HG02623 (cell line): ENCODE results near the gene AGO1.
"Not testable (repeated sequence)": the region's sequence is repeated elsewhere in the genome, so short reads cannot be mapped to it uniquely, and the experiment has no call there.

Experiments used
- ATAC-seq: cut with Tn5 transposase; IDR thresholded peaks from one replicate; pipeline ENCODE4 v1.9.1; 2021; ENCODE audit warnings: moderate library complexity; ENCODE audit not compliant: unreplicated experiment

AGO1 gene

DNA sequence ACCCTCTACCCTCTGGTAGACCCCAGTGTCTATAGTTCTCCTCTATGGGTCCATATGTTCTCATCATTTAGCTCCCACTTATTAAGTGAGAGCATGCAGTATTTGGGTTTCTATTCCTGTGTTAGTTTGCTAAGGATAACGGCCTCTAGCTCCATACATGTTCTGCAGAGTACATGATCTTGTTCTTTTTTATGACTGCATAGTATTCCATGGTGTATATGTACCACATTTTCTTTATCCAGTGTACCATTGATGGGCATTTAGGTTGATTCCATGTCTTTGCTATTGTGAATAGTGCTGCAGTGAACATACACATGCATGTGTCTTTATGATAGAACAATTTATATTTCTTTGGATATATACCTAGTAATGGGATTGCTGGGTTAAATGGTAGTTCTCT is 81.3 kb downstream of the AGO1 start:
- not testable (repeated sequence) for ATAC-seq

DNA sequence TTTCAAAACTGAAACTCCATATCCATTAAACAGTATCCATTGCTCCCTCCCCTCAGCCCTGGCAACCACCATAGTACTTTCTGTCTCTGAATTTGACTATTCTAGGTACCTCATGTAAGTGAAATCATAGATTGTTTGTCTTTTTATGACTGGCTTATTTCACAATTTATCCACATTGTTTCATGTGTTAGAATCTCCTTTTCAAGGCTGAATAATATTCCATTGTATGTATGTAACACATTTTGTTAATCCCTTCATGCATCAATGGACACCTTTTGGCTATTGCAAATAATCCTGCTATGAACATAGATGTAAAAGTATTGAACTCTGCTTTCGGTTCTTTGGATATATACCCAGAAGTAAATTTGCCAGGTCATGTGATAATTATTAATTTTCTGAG is 85.4 kb downstream of the AGO1 start:
- ATAC-seq: no peak

DNA sequence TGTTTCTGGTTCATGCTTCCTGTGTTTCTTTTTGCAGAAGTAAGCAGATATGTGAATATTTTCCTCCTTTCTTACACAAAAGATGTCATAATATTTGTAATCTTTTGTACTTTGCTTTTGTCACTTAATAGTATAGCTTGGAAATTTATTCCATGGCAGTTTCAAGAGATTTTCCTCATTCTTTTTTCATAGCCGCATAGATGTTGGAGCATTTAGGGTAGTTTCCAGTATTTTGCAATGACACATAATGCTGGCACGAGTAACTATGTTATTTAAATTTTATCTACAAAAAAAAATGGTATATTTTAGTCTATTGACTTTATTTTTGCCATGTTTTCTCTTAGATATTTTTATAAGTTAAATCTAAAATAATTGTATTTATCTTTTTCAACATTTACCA is 88.6 kb downstream of the AGO1 start:
- ATAC-seq: no peak

DNA sequence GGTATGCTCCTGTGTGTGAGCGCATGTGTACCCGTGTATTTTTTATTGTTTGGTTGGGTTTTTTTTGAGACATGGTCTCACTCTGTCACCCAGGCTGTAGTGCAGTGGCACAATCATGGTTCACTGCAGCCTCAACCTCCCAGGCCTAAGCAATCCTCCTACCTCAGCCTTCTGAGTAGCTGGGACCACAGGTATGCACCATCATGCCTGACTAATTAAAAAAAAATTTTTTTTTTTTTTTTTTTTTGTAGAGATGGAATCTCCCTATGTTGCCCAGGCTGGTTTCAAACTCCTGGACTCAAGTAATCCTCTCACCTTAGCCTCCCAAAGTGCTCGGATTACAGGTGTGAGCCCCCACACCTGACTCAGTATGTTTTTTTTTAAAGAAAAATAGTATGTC is 89.6 kb downstream of the AGO1 start:
- not testable (repeated sequence) for ATAC-seq

DNA sequence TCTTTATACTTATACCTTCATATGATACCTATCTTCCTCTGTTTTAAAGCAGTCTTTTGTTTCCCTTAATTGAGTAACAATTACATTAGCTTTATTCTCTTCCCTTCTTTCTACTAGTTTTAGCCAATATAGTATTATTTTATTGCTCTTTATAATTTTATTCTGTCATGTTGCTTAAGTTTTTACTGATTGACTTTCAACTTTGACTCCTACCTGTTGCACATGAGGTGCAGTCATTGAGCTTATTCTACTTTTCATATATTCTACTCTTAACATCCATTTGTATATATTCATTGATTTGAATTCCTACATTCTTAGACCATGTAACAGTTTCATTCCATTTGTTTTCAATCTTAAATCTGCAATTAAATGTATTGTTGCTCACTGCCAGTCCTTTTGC is 97.1 kb downstream of the AGO1 start:
- no peak for ATAC-seq
